ENCODE data around the gene SEC31A. TPM values are rescaled to one million over a fixed set of nuclear protein-coding genes. Genes with fewer than 3 reads are reported as not detected.
"Not testable (repeated sequence)": the region's sequence is repeated elsewhere in the genome, so short reads cannot be mapped to it uniquely, and the experiment has no call there.

The SEC31A gene
- total and polyA plus RNA-seq, 7 experiments from 2014 or later: 130 to 168 (median 147) TPM

GRCh38 chr4:82833696-82834313, 57.1 kb downstream of the SEC31A start:
- no peaks in the 10 kb centered on the region for H3K27me3 Mint-ChIP-seq
- H3K27ac ChIP-seq (ENCODE audit: low read depth, low read length): no peak overlapping the region
- no peak overlapping the region for H3K4me3 Mint-ChIP-seq
- intact Hi-C loops (cut with micrococcal nuclease): no loop called here
- peaks cover 0 to 5% (median 0%) of the 10 kb centered on the region in 11 donors for H3K9me3 Mint-ChIP-seq
- POLR2A ChIA-PET: no interaction called here
- H3K4me3 ChIP-seq (ENCODE audit: low read length): no peak overlapping the region
- no peak overlapping the region for H3K27ac Mint-ChIP-seq
- peaks cover 0 to 50% (median 32%) of the 10 kb centered on the region in 5 donors for H3K36me3 Mint-ChIP-seq
- no peaks in the 10 kb centered on the region for H3K9me3 ChIP-seq (ENCODE audit: control insufficient read depth in 2 of 3, low read length in 3 of 3)
- H3K4me1 ChIP-seq (ENCODE audit: control insufficient read depth in 2 of 2, insufficient read depth in 2 of 2, low read length in 2 of 2): no peaks in the 10 kb centered on the region
- ATAC-seq (no peak), DNase-seq (no peak)
- H3K4me1 Mint-ChIP-seq: peaks cover 0 to 6% (median 0%) of the 10 kb centered on the region in 7 donors
- no peaks in the 10 kb centered on the region for H3K27me3 ChIP-seq (ENCODE audit: control insufficient read depth in 2 of 2, insufficient read depth in 2 of 2, low read length in 2 of 2)
- CTCF ChIA-PET: no interaction called here
- H3K36me3 ChIP-seq (ENCODE audit: control insufficient read depth in 2 of 3, insufficient read depth in 3 of 3, low read length in 3 of 3): peaks cover 0 to 18% (median 0%) of the 10 kb centered on the region in 3 experiments

- POLR2A ChIA-PET, H3K9me3 Mint-ChIP-seq: not testable (repeated sequence)
These were observed 57.9 kb downstream of the SEC31A start for GRCh38 chr4:82833060-82833459.

GRCh38 chr4:82825425-82825824, 65.5 kb downstream of the SEC31A start:
- Mint-ChIP-seq H3K36me3 (peaks cover 19 to 43% (median 40%) of the 10 kb centered on the region in 5 donors), H3K9me3 (no peaks in the 10 kb centered on the region), H3K27me3 (no peaks in the 10 kb centered on the region), H3K27ac (peak overlapping the region in 2 of 9 donors; percentile 5 to 62), H3K4me3 (no peak overlapping the region), H3K4me1 (peaks cover 0 to 5% (median 0%) of the 10 kb centered on the region in 7 donors)
- Histone ChIP-seq H3K4me1 (ENCODE audit: control insufficient read depth in 2 of 2, insufficient read depth in 2 of 2, low read length in 2 of 2) (no peaks in the 10 kb centered on the region), H3K9me3 (ENCODE audit: control insufficient read depth in 2 of 3, low read length in 3 of 3) (no peaks in the 10 kb centered on the region), H3K4me3 (ENCODE audit: low read length) (no peak overlapping the region), H3K27ac (ENCODE audit: low read depth, low read length) (no peak overlapping the region), H3K27me3 (ENCODE audit: control insufficient read depth in 2 of 2, insufficient read depth in 2 of 2, low read length in 2 of 2) (no peaks in the 10 kb centered on the region), H3K36me3 (ENCODE audit: control insufficient read depth in 2 of 3, insufficient read depth in 3 of 3, low read length in 3 of 3) (peaks cover 14 to 76% (median 29%) of the 10 kb centered on the region in 3 experiments)
- DNase-seq (no peak), ATAC-seq (no peak)
- intact Hi-C loops (cut with micrococcal nuclease): no loop called here
- ChIA-PET POLR2A (no interaction called here), CTCF (interaction anchor here (0.5 kb wide), 1 partner anchor 396 kb away, joined by 3 read pairs; no protein-coding TSS in a partner anchor)

More at GRCh38 chr4:82833060-82833459, 57.9 kb downstream of the SEC31A start:
- ATAC-seq; H3K27ac Mint-ChIP-seq; H3K4me3 Mint-ChIP-seq; H3K9me3 ChIP-seq (ENCODE audit: control insufficient read depth in 2 of 3, low read length in 3 of 3); H3K27ac ChIP-seq (ENCODE audit: low read depth, low read length); intact Hi-C loops (cut with micrococcal nuclease); CTCF ChIA-PET; H3K4me1 ChIP-seq (ENCODE audit: control insufficient read depth in 2 of 2, insufficient read depth in 2 of 2, low read length in 2 of 2); H3K27me3 ChIP-seq (ENCODE audit: control insufficient read depth in 2 of 2, insufficient read depth in 2 of 2, low read length in 2 of 2); H3K4me3 ChIP-seq (ENCODE audit: low read length); H3K4me1 Mint-ChIP-seq; H3K27me3 Mint-ChIP-seq; DNase-seq: not testable (repeated sequence)
- H3K36me3 Mint-ChIP-seq: peaks cover 0 to 52% (median 36%) of the 10 kb centered on the region in 5 donors
- peaks cover 0 to 25% (median 5%) of the 10 kb centered on the region in 3 experiments for H3K36me3 ChIP-seq (ENCODE audit: control insufficient read depth in 2 of 3, insufficient read depth in 3 of 3, low read length in 3 of 3)

GRCh38 chr4:82823062-82823461, 67.9 kb downstream of the SEC31A start:
- intact Hi-C loops (cut with micrococcal nuclease): no loop called here
- DNase-seq (no peak), ATAC-seq (no peak)
- H3K36me3 ChIP-seq (ENCODE audit: control insufficient read depth in 2 of 3, insufficient read depth in 3 of 3, low read length in 3 of 3): peaks cover 18 to 87% (median 24%) of the 10 kb centered on the region in 3 experiments
- Mint-ChIP-seq H3K27ac (peak overlapping the region in 2 of 9 donors; percentile 7 to 20), H3K9me3 (no peaks in the 10 kb centered on the region), H3K27me3 (no peaks in the 10 kb centered on the region), H3K4me3 (peak overlapping the region in 1 of 10 donors; percentile 0), H3K4me1 (peaks cover 0 to 12% (median 0%) of the 10 kb centered on the region in 7 donors), H3K36me3 (peaks cover 19 to 52% (median 42%) of the 10 kb centered on the region in 5 donors)
- CTCF ChIA-PET: no interaction called here
- no peaks in the 10 kb centered on the region for H3K4me1 ChIP-seq (ENCODE audit: control insufficient read depth in 2 of 2, insufficient read depth in 2 of 2, low read length in 2 of 2)
- no peak overlapping the region for H3K27ac ChIP-seq (ENCODE audit: low read depth, low read length)
- H3K9me3 ChIP-seq (ENCODE audit: control insufficient read depth in 2 of 3, low read length in 3 of 3): no peaks in the 10 kb centered on the region
- POLR2A ChIA-PET: no interaction called here
- no peak overlapping the region for H3K4me3 ChIP-seq (ENCODE audit: low read length)
- H3K27me3 ChIP-seq (ENCODE audit: control insufficient read depth in 2 of 2, insufficient read depth in 2 of 2, low read length in 2 of 2): no peaks in the 10 kb centered on the region

GRCh38 chr4:82820689-82821088, 70.3 kb downstream of the SEC31A start:
- ChIA-PET POLR2A (no interaction called here), CTCF (no interaction called here)
- ATAC-seq (no peak), DNase-seq (no peak)
- H3K9me3 ChIP-seq (ENCODE audit: control insufficient read depth in 2 of 3, low read length in 3 of 3): no peaks in the 10 kb centered on the region
- H3K9me3 Mint-ChIP-seq: no peaks in the 10 kb centered on the region
- H3K36me3 ChIP-seq (ENCODE audit: control insufficient read depth in 2 of 3, insufficient read depth in 3 of 3, low read length in 3 of 3): peaks cover 12 to 72% (median 18%) of the 10 kb centered on the region in 3 experiments
- H3K4me1 Mint-ChIP-seq: peaks cover 0 to 12% (median 0%) of the 10 kb centered on the region in 7 donors
- H3K27me3 ChIP-seq (ENCODE audit: control insufficient read depth in 2 of 2, insufficient read depth in 2 of 2, low read length in 2 of 2): no peaks in the 10 kb centered on the region
- no peaks in the 10 kb centered on the region for H3K4me1 ChIP-seq (ENCODE audit: control insufficient read depth in 2 of 2, insufficient read depth in 2 of 2, low read length in 2 of 2)
- no peak overlapping the region for H3K4me3 Mint-ChIP-seq
- H3K27me3 Mint-ChIP-seq: no peaks in the 10 kb centered on the region
- no peak overlapping the region for H3K4me3 ChIP-seq (ENCODE audit: low read length)
- no peak overlapping the region for H3K27ac ChIP-seq (ENCODE audit: low read depth, low read length)
- H3K36me3 Mint-ChIP-seq: peaks cover 15 to 51% (median 35%) of the 10 kb centered on the region in 5 donors
- intact Hi-C loops (cut with micrococcal nuclease): no loop called here
- H3K27ac Mint-ChIP-seq: peak overlapping the region in 2 of 9 donors; percentile 33 to 53

GRCh38 chr4:82818664-82819662, 72.0 kb downstream of the SEC31A start:
- POLR2A ChIA-PET: no interaction called here

More at GRCh38 chr4:82818664-82819662, 72.0 kb downstream of the SEC31A start:
- no peaks in the 10 kb centered on the region for H3K4me1 ChIP-seq (ENCODE audit: control insufficient read depth in 2 of 2, insufficient read depth in 2 of 2, low read length in 2 of 2)
- intact Hi-C loops (cut with micrococcal nuclease): no loop called here
- peaks cover 6 to 56% (median 18%) of the 10 kb centered on the region in 3 experiments for H3K36me3 ChIP-seq (ENCODE audit: control insufficient read depth in 2 of 3, insufficient read depth in 3 of 3, low read length in 3 of 3)
- DNase-seq: no peak
- H3K36me3 Mint-ChIP-seq: peaks cover 5 to 44% (median 25%) of the 10 kb centered on the region in 5 donors
- H3K27ac Mint-ChIP-seq: peak overlapping the region in 4 of 9 donors; percentile 2 to 47 (median 38)
- H3K4me3 ChIP-seq (ENCODE audit: low read length): no peak overlapping the region
- no peak overlapping the region for H3K27ac ChIP-seq (ENCODE audit: low read depth, low read length)
- no peaks in the 10 kb centered on the region for H3K9me3 ChIP-seq (ENCODE audit: control insufficient read depth in 2 of 3, low read length in 3 of 3)
- H3K27me3 Mint-ChIP-seq: no peaks in the 10 kb centered on the region
- CTCF ChIA-PET: no interaction called here
- H3K27me3 ChIP-seq (ENCODE audit: control insufficient read depth in 2 of 2, insufficient read depth in 2 of 2, low read length in 2 of 2): no peaks in the 10 kb centered on the region
- no peak overlapping the region for H3K4me3 Mint-ChIP-seq
- H3K9me3 Mint-ChIP-seq: no peaks in the 10 kb centered on the region
- H3K4me1 Mint-ChIP-seq: peaks cover 0 to 12% (median 0%) of the 10 kb centered on the region in 7 donors
- no peak for ATAC-seq

Measured in naive thymus-derived CD4-positive, alpha-beta T cell (primary cell).